ENCODE data around the gene NDUFA13. TPM values are rescaled to one million over a fixed set of nuclear protein-coding genes. Genes with fewer than 3 reads are reported as not detected.

NDUFA13 gene
- total RNA-seq, 1 experiment from 2014 or later, result 339 TPM

DNA sequence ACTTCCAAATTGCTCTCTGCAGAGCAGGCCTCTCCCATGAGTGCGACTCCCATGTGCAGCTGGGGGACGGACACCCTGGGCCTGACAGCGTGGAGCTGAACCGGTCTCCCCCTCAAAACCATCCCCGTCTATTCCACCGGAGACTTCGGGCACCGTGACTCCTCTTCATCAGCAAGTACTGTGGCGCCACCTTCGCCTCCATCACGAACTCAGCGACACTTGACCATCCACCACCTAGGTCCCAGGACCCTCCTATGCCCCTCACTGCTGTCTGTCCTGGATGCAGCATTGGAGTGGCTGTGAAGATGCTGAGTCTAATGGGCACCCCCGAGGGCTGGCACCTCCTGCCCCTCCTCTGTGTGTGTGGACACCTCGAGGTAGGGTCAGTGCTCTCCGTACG, 42.6 kb downstream of the NDUFA13 start:
- no peak overlapping the region for H3K4me2 ChIP-seq (ENCODE audit: low read length)
- H3K79me2 ChIP-seq (ENCODE audit: insufficient read depth, low read length), result no peaks in the 10 kb centered on the region
- no TSS peak for BruUV-seq (replicated peaks)
- TF ChIP-seq CBX3 (IDR thresholded peaks at IDR 0.05; ENCODE audit: low read depth) (no peak), ZNF274 (IDR thresholded peaks at IDR 0.05; ENCODE audit: low read depth, low read length) (no peak), MAX (IDR thresholded peaks at IDR 0.05) (no peak), SRF (IDR thresholded peaks at IDR 0.05; ENCODE audit: low read depth) (no peak), TCF7L2 (IDR thresholded peaks at IDR 0.05; ENCODE audit: borderline replicate concordance, extremely low read depth, insufficient read depth, insufficient read length) (no peak), EZH2 (IDR thresholded peaks at IDR 0.05) (no peak), ATF3 (IDR thresholded peaks at IDR 0.05) (no peak)
- TF ChIP-seq, protein P1, sequence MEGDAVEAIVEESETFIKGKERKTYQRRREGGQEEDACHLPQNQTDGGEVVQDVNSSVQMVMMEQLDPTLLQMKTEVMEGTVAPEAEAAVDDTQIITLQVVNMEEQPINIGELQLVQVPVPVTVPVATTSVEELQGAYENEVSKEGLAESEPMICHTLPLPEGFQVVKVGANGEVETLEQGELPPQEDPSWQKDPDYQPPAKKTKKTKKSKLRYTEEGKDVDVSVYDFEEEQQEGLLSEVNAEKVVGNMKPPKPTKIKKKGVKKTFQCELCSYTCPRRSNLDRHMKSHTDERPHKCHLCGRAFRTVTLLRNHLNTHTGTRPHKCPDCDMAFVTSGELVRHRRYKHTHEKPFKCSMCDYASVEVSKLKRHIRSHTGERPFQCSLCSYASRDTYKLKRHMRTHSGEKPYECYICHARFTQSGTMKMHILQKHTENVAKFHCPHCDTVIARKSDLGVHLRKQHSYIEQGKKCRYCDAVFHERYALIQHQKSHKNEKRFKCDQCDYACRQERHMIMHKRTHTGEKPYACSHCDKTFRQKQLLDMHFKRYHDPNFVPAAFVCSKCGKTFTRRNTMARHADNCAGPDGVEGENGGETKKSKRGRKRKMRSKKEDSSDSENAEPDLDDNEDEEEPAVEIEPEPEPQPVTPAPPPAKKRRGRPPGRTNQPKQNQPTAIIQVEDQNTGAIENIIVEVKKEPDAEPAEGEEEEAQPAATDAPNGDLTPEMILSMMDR (IDR thresholded peaks at IDR 0.05 in 2 of 3, conservative IDR thresholded peaks at IDR 0.05 in 1 of 3; ENCODE audit: borderline replicate concordance in 1 of 3, insufficient read depth in 1 of 3, low read depth in 2 of 3, low read length in 2 of 3), result no peak
- ChIA-PET RAD21 (ENCODE audit: low non-redundant PET in 1 of 2, low total read pairs in 2 of 2, uncharacterized antibody in 2 of 2, unreplicated experiment in 2 of 2) (no interaction called here), CTCF (interaction anchor here (1.3 kb wide), 1 partner anchor 28 kb away, joined by 3 read pairs; no protein-coding TSS in a partner anchor), POLR2A (no interaction called here)
- H3K4me3 ChIP-seq (replicated peaks in 1 of 2; ENCODE audit: low read depth in 1 of 2, low read length in 2 of 2), result no peak overlapping the region
- DNase-seq (ENCODE audit: low read depth, low spot score) (no peak), ATAC-seq (no peak)
- H4K20me1 ChIP-seq (ENCODE audit: insufficient read depth), result no peaks in the 10 kb centered on the region
- H3K4me1 ChIP-seq (ENCODE audit: control insufficient read depth in 1 of 2, insufficient read depth in 2 of 2, low read length in 2 of 2), result no peaks in the 10 kb centered on the region
- no peaks in the 10 kb centered on the region for H3K36me3 ChIP-seq (ENCODE audit: control insufficient read depth in 1 of 2, insufficient read depth in 2 of 2, low read length in 2 of 2)
- no peak overlapping the region for H2AFZ ChIP-seq (ENCODE audit: low read depth, low read length, poor library complexity, severe bottlenecking)
- no peaks in the 10 kb centered on the region for H3K9me2 ChIP-seq (ENCODE audit: insufficient read depth)
- intact Hi-C loops (cut with micrococcal nuclease), result no loop called here
- H3K27me3 ChIP-seq (ENCODE audit: insufficient read depth, low read length), result no peaks in the 10 kb centered on the region
- no peak overlapping the region for H3K27ac ChIP-seq (ENCODE audit: low read depth, low read length)
- H3K9ac ChIP-seq (ENCODE audit: low read length), result no peak overlapping the region
- H3K9me3 ChIP-seq (ENCODE audit: control insufficient read depth in 1 of 2, insufficient read depth in 1 of 2, low read depth in 1 of 2, low read length in 2 of 2), result no peaks in the 10 kb centered on the region

All from HCT116 (cell line).